ENCODE results near the gene UBA1. TPM values are rescaled to one million over a fixed set of nuclear protein-coding genes. Genes with fewer than 3 reads are reported as not detected.

Gene UBA1
- total RNA-seq, 4 donors from 2014 or later, result 125 to 218 (median 147) TPM

DNA sequence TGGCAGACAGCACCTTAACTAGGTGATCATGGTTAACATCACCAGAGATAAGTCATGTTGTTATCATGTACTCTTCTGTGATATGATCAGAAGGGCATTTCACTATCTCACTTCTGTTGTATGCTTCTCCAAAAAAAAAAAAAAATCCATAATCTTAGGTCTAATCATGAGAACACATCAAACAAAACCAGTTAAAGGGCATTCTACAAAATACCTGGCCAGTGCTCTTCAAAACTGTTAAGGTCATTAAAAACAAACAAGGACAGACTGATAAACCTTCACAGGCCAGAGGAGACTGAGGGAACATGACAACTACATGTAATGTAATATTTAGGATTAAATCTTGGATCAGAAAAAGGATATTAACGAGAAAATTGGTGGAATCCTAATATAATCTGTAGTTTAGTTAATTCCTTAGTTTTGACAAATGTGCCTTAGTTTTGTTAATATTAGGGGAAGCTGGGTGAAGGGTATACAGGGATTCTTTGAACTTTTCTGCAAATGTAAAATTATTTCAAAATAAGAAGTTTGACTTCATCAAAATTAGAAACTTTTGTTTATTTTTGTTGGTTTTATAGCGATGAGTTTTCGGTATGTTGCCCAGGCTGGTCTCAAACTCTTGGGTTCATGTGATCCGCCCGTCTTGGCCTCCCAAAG is 30.6 kb upstream of the UBA1 start:
- intact Hi-C loops (cut with DNase I), result no loop called here

DNA sequence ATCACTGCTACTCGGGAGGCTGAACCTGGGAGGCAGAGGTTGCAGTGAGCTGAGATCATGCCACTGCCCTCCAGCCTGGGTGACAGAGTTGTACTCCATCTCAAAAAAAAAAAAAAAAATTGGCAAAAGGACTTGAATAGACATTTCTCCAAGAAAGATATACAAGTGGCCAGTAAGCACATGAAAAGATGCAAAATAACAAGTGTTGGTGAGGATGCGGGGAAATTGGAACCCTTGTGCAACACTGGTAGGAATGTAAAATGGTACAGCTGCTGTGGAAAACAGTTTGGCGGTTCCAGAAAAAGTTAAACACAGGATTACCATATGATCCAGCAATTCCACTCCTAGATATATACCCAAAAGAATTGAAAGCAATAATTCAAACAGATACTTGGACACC is 29.2 kb upstream of the UBA1 start:
- Histone ChIP-seq H3K36me3 (peaks cover 2 to 10% (median 4%) of the 10 kb centered on the region in 4 donors), H3K4me1 (no peaks in the 10 kb centered on the region), H3K4me3 (no peak overlapping the region), H3K27ac (replicated peaks in 1 of 4) (no peak overlapping the region), H3K9me3 (no peaks in the 10 kb centered on the region), H3K27me3 (peaks cover 0 to 4% (median 0%) of the 10 kb centered on the region in 4 donors)
- 95% methylated on average over 3 of the region's 3 CpGs for WGBS
- intact Hi-C loops (cut with DNase I), result no loop called here
- no peak for TF ChIP-seq EP300 (IDR thresholded peaks at IDR 0.05)
- TF ChIP-seq CTCF (IDR thresholded peaks at IDR 0.05), result no peak
- TF ChIP-seq POLR2AphosphoS5 (IDR thresholded peaks at IDR 0.05), result no peak
- no peak for TF ChIP-seq POLR2A (IDR thresholded peaks at IDR 0.05; ENCODE audit: low read depth)
- no peak for DNase-seq (ENCODE audit: extremely low spot score)

More for the DNA sequence above, 30.6 kb upstream of the UBA1 start:
- H3K4me1 ChIP-seq, result no peaks in the 10 kb centered on the region
- H3K9me3 ChIP-seq, result no peaks in the 10 kb centered on the region
- H3K27me3 ChIP-seq, result peaks cover 0 to 4% (median 0%) of the 10 kb centered on the region in 4 donors
- no peak overlapping the region for H3K27ac ChIP-seq (replicated peaks in 1 of 4)
- no peak overlapping the region for H3K4me3 ChIP-seq
- TF ChIP-seq POLR2A (IDR thresholded peaks at IDR 0.05; ENCODE audit: low read depth), result no peak
- no peak for TF ChIP-seq CTCF (IDR thresholded peaks at IDR 0.05)
- no peak for TF ChIP-seq POLR2AphosphoS5 (IDR thresholded peaks at IDR 0.05)
- no peak for TF ChIP-seq EP300 (IDR thresholded peaks at IDR 0.05)
- peaks cover 0 to 4% (median 0%) of the 10 kb centered on the region in 4 donors for H3K36me3 ChIP-seq
- WGBS, result 84% methylated on average over 5 of the region's 5 CpGs
- DNase-seq (ENCODE audit: extremely low spot score), result no peak

- intact Hi-C loops (cut with DNase I), result no loop called here
- Histone ChIP-seq H3K4me3 (no peak overlapping the region), H3K27ac (replicated peaks in 1 of 4) (no peak overlapping the region), H3K9me3 (no peaks in the 10 kb centered on the region), H3K4me1 (peaks cover 6 to 13% (median 10%) of the 10 kb centered on the region in 4 donors), H3K36me3 (peaks cover 7 to 27% (median 16%) of the 10 kb centered on the region in 4 donors), H3K27me3 (peaks cover 0 to 4% (median 0%) of the 10 kb centered on the region in 4 donors)
- TF ChIP-seq EP300 (IDR thresholded peaks at IDR 0.05) (no peak), CTCF (IDR thresholded peaks at IDR 0.05) (no peak), POLR2AphosphoS5 (IDR thresholded peaks at IDR 0.05) (no peak), POLR2A (IDR thresholded peaks at IDR 0.05; ENCODE audit: low read depth) (no peak)
- DNase-seq (ENCODE audit: extremely low spot score), result no peak
- WGBS, result 85% methylated on average over 5 of the region's 5 CpGs
Measured at GRCh38 chrX:47166126-47166525, 27.5 kb upstream of the UBA1 start.

GRCh38 chrX:47168495-47169073 is 25.0 kb upstream of the UBA1 start:
- H3K9me3 ChIP-seq, result no peaks in the 10 kb centered on the region
- no peak for TF ChIP-seq CTCF (IDR thresholded peaks at IDR 0.05)
- no peak for TF ChIP-seq POLR2AphosphoS5 (IDR thresholded peaks at IDR 0.05)
- TF ChIP-seq EP300 (IDR thresholded peaks at IDR 0.05), result no peak
- TF ChIP-seq POLR2A (IDR thresholded peaks at IDR 0.05; ENCODE audit: low read depth), result no peak
- H3K27me3 ChIP-seq, result no peaks in the 10 kb centered on the region
- DNase-seq (ENCODE audit: extremely low spot score), result no peak
- intact Hi-C loops (cut with DNase I), result no loop called here
- H3K27ac ChIP-seq (replicated peaks in 1 of 4), result no peak overlapping the region
- no peak overlapping the region for H3K4me3 ChIP-seq
- H3K4me1 ChIP-seq, result peaks cover 6 to 13% (median 10%) of the 10 kb centered on the region in 4 donors
- peaks cover 9 to 47% (median 40%) of the 10 kb centered on the region in 4 donors for H3K36me3 ChIP-seq
- WGBS, result 77% methylated on average over 6 of the region's 6 CpGs

Measured in esophagus muscularis mucosa (tissue), 4 donors.